ENCODE results near the gene ARF5.

Gene ARF5

DNA sequence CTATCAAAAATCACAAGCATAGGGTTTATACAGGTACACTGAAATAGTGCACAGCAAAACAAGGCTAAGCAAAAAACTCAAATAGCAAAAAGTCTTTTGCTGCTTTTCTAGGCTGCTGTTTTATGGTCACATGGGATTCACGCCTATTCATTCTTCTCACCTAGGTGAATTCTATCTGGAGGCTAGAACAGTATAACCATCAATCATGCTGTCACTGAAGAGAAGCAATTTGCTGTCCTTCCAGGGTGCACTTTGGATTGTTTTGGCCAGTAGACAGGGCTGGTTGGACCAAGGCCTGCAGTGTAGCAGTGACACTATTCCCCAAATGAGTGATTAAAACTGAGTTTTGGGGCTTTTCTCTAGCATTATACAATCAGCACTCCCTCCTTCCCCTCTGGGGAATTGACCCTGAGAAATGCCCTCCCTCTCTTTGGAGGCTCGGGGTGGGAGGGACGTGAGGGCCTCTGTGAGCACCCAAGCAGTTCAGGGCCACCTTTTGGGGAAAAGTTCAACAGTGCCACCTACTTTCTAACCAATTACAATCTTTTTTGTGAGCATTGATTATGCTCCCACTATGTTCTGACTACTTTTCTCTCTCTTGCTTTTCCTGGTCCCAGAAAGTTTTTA lies 47.6 kb downstream of the ARF5 start:
- DNase-seq (ENCODE audit: low read depth in 2 of 2) = no peak

GRCh38 chr7:127638197-127638596 lies 50.0 kb downstream of the ARF5 start:
- DNase-seq (ENCODE audit: low read depth in 2 of 2) = no peak
